Fibroblast of the aortic adventitia (primary cell): ENCODE measurements around the gene TMEM163. TPM values are rescaled to one million over a fixed set of nuclear protein-coding genes. Genes with fewer than 3 reads are reported as not detected.

Source experiments
- DNase-seq: peaks from one replicate; pipeline ENCODE4 v3.0.0-alpha.2; 2010; ENCODE audit warnings: low read depth
- H3K4me3 ChIP-seq: 2 replicates; pipeline ENCODE4 v1.5.1; 2011; ENCODE audit warnings: low read depth, mild to moderate bottlenecking, control low read depth, low read length, moderate library complexity
- CTCF ChIP-seq: IDR thresholded peaks from 2 replicates; pipeline ENCODE4 v1.5.1; 2011; ENCODE audit warnings: mild to moderate bottlenecking, low read length, control low read depth, inconsistent platforms; ENCODE audit not compliant: insufficient read depth
- total RNA-seq: library from RNA; depleted of rRNA; stranded (reverse); fragments of >200 nt; gene quantifications from 2 replicates; pipeline ENCODE4 v1.2.3, GENCODE V29; 2012; ENCODE audit warnings: low replicate concordance

The TMEM163 gene
- total RNA-seq, 1 donor: not detected

GRCh38 chr2:134669731-134670669 is 48.8 kb downstream of the TMEM163 start:
- no peak for TF ChIP-seq CTCF
- no peak overlapping the region for H3K4me3 ChIP-seq
- no peak for DNase-seq

DNA sequence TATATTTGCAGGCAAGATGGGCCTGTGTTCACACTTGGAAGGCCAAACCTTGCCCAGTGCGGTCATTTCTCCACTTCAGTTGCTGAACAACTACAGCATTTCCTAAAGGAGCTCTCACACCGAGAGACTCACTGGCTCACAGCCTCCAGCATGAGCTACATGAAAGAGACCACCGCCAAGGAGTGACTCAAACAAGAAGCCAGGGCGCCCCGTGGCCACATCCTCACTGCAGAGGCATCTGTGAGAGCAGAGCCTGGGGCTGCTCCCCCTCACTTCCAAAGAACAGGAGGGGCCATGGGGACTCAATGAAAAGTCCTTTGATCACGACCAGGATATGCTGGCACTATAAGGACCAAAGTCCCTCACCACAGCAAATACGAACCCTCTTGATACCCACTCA is 50.0 kb downstream of the TMEM163 start:
- TF ChIP-seq CTCF: no peak
- no peak overlapping the region for H3K4me3 ChIP-seq
- DNase-seq: no peak

- H3K4me3 ChIP-seq: no peak overlapping the region
- TF ChIP-seq CTCF: no peak
- DNase-seq: no peak
These were observed 51.3 kb downstream of the TMEM163 start for GRCh38 chr2:134667541-134667940.

- no peak for DNase-seq
- no peak for TF ChIP-seq CTCF
- H3K4me3 ChIP-seq: no peak overlapping the region
These were observed 51.7 kb downstream of the TMEM163 start for GRCh38 chr2:134667081-134667480.

GRCh38 chr2:134665727-134666506 is 52.9 kb downstream of the TMEM163 start:
- DNase-seq: no peak
- TF ChIP-seq CTCF: no peak

DNA sequence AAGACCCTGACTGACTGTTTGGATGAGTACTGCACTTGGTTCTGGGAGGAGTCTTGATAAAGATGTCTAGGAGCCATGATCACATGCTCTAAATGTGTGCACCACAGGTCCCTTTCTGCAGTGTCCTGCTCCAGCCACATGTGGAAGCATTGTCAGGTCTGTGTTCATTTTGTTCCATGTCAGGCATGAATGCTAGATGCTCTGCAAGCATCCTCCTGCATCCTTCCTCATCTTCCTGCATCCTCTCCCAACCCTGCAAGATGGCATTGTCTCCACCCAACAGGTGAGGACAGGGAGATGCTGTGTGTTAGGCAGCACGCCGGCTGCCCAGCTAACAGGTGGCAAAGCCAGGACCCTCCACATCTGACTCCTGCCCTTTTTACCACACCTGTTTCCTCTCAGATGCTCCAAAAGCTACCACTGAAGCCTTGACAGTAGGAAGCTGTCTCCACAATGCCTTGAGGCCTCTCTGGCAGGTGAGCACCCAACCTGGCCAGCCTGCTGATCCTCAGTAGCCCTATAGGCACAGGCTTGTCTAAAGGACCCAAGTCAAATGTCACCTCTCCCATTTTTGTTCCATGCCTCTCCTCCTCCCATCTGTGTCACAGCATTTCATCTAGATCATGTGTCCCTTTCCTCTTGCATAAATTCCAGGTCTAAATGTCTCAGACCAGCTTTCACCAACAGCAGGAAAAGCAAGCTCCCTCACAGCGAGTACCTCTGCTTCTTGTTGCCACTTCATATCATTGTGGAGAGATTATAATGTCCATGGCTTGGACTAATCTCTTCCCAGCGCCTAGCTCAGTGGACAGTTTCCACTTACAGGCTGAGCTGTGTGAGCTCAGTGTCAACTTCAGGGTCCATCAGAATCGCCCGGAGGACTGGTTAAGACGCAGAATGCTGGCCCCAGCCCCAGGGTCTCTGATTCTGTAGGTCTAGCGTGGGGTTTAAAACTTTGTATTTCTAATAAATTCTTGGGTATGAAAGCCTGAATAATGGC is 55.0 kb downstream of the TMEM163 start:
- no peak for DNase-seq
- no peak overlapping the region for H3K4me3 ChIP-seq
- no peak for TF ChIP-seq CTCF

More at GRCh38 chr2:134665727-134666506, 52.9 kb downstream of the TMEM163 start:
- no peak overlapping the region for H3K4me3 ChIP-seq
